Sigmoid colon (tissue), 7 donors: ENCODE data around the gene TOMM7. TPM values are rescaled to one million over a fixed set of nuclear protein-coding genes. Genes with fewer than 3 reads are reported as not detected.
"Not testable (repeated sequence)": the region's sequence is repeated elsewhere in the genome, so short reads cannot be mapped to it uniquely, and the experiment has no call there.

Experiments
- DNase-seq: peaks from one replicate; pipeline ENCODE4 v3.0.0-alpha.2; 2019
- H3K27ac ChIP-seq, 4 donors: fragments of 200-600 bp; sonication (generic); one replicate each; pipeline ENCODE4 v1.5.1; 2016 to 2019; ENCODE audit warnings: mild to moderate bottlenecking in 1 of 4
- H3K27me3 ChIP-seq, 3 donors: fragments of 200-600 bp; sonication (generic); one replicate each; pipeline ENCODE4 v1.5.1; 2019; ENCODE audit warnings: mild to moderate bottlenecking in 1 of 3
- H3K36me3 ChIP-seq, 4 donors: fragments of 200-600 bp; sonication (generic); one replicate each; pipeline ENCODE4 v1.5.1; 2016 to 2019
- H3K4me1 ChIP-seq, 4 donors: fragments of 200-600 bp; sonication (generic); one replicate each; pipeline ENCODE4 v1.5.1; 2017 to 2019
- H3K4me3 ChIP-seq, 4 donors: fragments of 200-600 bp; sonication (generic); one replicate each; pipeline ENCODE4 v1.5.1; 2017 to 2019; ENCODE audit warnings: mild to moderate bottlenecking in 2 of 4, moderate library complexity in 1 of 4
- H3K9me3 ChIP-seq, 4 donors: fragments of 200-600 bp in 3 of 4; sonication (generic) in 3 of 4; one replicate each; pipeline versions ENCODE4 v1.5.1 to v1.6.1; 2013 to 2019
- EP300 ChIP-seq, 4 donors: sonication (generic); formaldehyde crosslinking; IDR thresholded peaks; one replicate each; pipeline ENCODE4 v1.6.1; 2017; ENCODE audit warnings: antibody characterized with exemption in 4 of 4
- POLR2A ChIP-seq, 2 donors: fragments of 450-650 bp; IDR thresholded peaks; one replicate each; pipeline ENCODE4 v1.6.1; 2016; ENCODE audit warnings: antibody characterized with exemption in 2 of 2, mild to moderate bottlenecking in 2 of 2, moderate library complexity in 2 of 2
- POLR2AphosphoS5 ChIP-seq, 4 donors: sonication (generic); formaldehyde crosslinking; IDR thresholded peaks; one replicate each; pipeline ENCODE4 v1.6.1; 2017; ENCODE audit warnings: antibody characterized with exemption in 4 of 4
- WGBS, 2 donors: extraction: QIAGEN DNeasy Blood & Tissue Kit; methylation state at CpG; one replicate each; pipeline ENCODE4 v1.1.7; 2013; 5-methylcytosine and 5-hydroxymethylcytosine counted together
- intact Hi-C: fragments of 100-400 bp; cut with DNase I; formaldehyde crosslinking; loops from one replicate; pipeline ENCODE4 v1.15.1; 2023
- polyA plus RNA-seq, 3 donors: library from polyadenylated mRNA; stranded (reverse); fragments of 200-250 nt; gene quantifications; one replicate each; pipeline ENCODE4 v1.2.3, GENCODE V29; 2013
- total RNA-seq, 4 donors: library from RNA; depleted of rRNA; stranded (reverse); fragments of >200 nt; gene quantifications; one replicate each; pipeline ENCODE4 v1.1.0, GENCODE V29; 2016
- TF ChIP-seq, protein P1 (sequence below), 4 experiments: fragments of 450-650 bp in 3 of 4; fragments of 200-600 bp in 1 of 4; IDR thresholded peaks; one replicate each; pipeline ENCODE4 v1.5.1; 2016 to 2019; ENCODE audit warnings: antibody characterized with exemption in 4 of 4, mild to moderate bottlenecking in 3 of 4, moderate library complexity in 2 of 4
- donor health status: healthy with polysubstance abuse.
- donor health status: Bipolar disorder and iron deficiency.
- donor health status: healthy.

Gene TOMM7
- total and polyA plus RNA-seq, 7 donors, result 148 to 625 (median 326) TPM

DNA sequence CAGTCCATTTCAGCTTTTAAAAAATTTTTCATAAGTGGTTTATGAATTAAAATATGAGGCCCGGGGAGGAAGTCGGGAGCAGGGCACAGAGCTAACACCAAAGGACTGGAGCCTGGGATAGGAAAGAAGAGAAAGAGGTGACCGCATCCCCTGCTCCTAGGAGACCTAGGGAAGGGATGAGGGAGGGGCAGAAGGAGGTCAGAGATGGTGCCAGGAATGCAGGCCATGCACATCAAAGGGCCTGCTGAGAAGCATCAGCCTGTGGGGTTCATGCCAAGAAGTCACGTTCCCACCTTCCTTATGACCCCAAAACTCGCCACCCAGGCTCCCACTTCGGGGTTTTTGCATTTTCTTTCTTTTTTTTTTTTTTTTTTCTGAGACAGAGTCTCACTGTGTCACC is 14.7 kb upstream of the TOMM7 start:
- Histone ChIP-seq H3K27ac (peak overlapping the region in 2 of 4 donors; percentile 1 to 32), H3K27me3 (no peaks in the 10 kb centered on the region), H3K4me1 (peaks cover 0 to 6% (median 0%) of the 10 kb centered on the region in 4 donors), H3K4me3 (no peak overlapping the region), H3K9me3 (no peaks in the 10 kb centered on the region), H3K36me3 (no peaks in the 10 kb centered on the region)
- DNase-seq, result no peak
- no peak for TF ChIP-seq POLR2A (IDR thresholded peaks at IDR 0.05)
- intact Hi-C loops, result no loop called here
- WGBS, 2 donors, result 78 to 87% methylated on average over 6 of the region's 6 CpGs

GRCh38 chr7:22836506-22836905 is 13.9 kb upstream of the TOMM7 start:
- H3K36me3 ChIP-seq, H3K4me1 ChIP-seq, H3K4me3 ChIP-seq, DNase-seq, intact Hi-C loops, H3K9me3 ChIP-seq, H3K27me3 ChIP-seq: not testable (repeated sequence)
- 65 to 84% methylated on average over 2 of the region's 2 CpGs for WGBS, 2 donors
- H3K27ac ChIP-seq, result peak overlapping the region in 1 of 4 donors; percentile 43

GRCh38 chr7:22833957-22834356 is 11.3 kb upstream of the TOMM7 start:
- H3K36me3 ChIP-seq, result no peaks in the 10 kb centered on the region
- TF ChIP-seq, protein P1, sequence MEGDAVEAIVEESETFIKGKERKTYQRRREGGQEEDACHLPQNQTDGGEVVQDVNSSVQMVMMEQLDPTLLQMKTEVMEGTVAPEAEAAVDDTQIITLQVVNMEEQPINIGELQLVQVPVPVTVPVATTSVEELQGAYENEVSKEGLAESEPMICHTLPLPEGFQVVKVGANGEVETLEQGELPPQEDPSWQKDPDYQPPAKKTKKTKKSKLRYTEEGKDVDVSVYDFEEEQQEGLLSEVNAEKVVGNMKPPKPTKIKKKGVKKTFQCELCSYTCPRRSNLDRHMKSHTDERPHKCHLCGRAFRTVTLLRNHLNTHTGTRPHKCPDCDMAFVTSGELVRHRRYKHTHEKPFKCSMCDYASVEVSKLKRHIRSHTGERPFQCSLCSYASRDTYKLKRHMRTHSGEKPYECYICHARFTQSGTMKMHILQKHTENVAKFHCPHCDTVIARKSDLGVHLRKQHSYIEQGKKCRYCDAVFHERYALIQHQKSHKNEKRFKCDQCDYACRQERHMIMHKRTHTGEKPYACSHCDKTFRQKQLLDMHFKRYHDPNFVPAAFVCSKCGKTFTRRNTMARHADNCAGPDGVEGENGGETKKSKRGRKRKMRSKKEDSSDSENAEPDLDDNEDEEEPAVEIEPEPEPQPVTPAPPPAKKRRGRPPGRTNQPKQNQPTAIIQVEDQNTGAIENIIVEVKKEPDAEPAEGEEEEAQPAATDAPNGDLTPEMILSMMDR (IDR thresholded peaks at IDR 0.05), result no peak
- peak overlapping the region in 2 of 4 donors; percentile 11 to 41 for H3K27ac ChIP-seq
- 50 to 62% methylated on average over 3 of the region's 3 CpGs for WGBS, 2 donors
- peaks cover 0 to 6% (median 0%) of the 10 kb centered on the region in 4 donors for H3K4me1 ChIP-seq
- no peaks in the 10 kb centered on the region for H3K9me3 ChIP-seq
- intact Hi-C loops, result no loop called here
- no peak overlapping the region for H3K4me3 ChIP-seq
- no peaks in the 10 kb centered on the region for H3K27me3 ChIP-seq
- no peak for DNase-seq

- peak overlapping the region in 2 of 4 donors; percentile 11 to 41 for H3K27ac ChIP-seq
- H3K36me3 ChIP-seq, result no peaks in the 10 kb centered on the region
- intact Hi-C loops, result no loop called here
- no peak for DNase-seq
- no peak for TF ChIP-seq EP300 (IDR thresholded peaks at IDR 0.05)
- TF ChIP-seq POLR2A (IDR thresholded peaks at IDR 0.05), result no peak
- TF ChIP-seq, protein P1 (IDR thresholded peaks at IDR 0.05), result no peak
- TF ChIP-seq POLR2AphosphoS5 (IDR thresholded peaks at IDR 0.05), result no peak
- no peak overlapping the region for H3K4me3 ChIP-seq
- WGBS, 2 donors, result 61 to 74% methylated on average over 2 of the region's 2 CpGs
- H3K9me3 ChIP-seq, result no peaks in the 10 kb centered on the region
- H3K27me3 ChIP-seq, result no peaks in the 10 kb centered on the region
- peaks cover 0 to 6% (median 0%) of the 10 kb centered on the region in 4 donors for H3K4me1 ChIP-seq
Observed at GRCh38 chr7:22833113-22833855, 10.6 kb upstream of the TOMM7 start.

GRCh38 chr7:22832401-22832800 is 9.8 kb upstream of the TOMM7 start:
- no peaks in the 10 kb centered on the region for H3K36me3 ChIP-seq
- 85 to 89% methylated on average over 3 of the region's 3 CpGs for WGBS, 2 donors
- no peaks in the 10 kb centered on the region for H3K27me3 ChIP-seq
- no peak overlapping the region for H3K27ac ChIP-seq
- no peak for TF ChIP-seq EP300 (IDR thresholded peaks at IDR 0.05)
- TF ChIP-seq POLR2AphosphoS5 (IDR thresholded peaks at IDR 0.05), result no peak
- TF ChIP-seq, protein P1 (IDR thresholded peaks at IDR 0.05), result no peak
- TF ChIP-seq POLR2A (IDR thresholded peaks at IDR 0.05), result no peak
- no peaks in the 10 kb centered on the region for H3K9me3 ChIP-seq
- intact Hi-C loops, result no loop called here
- no peak for DNase-seq
- H3K4me1 ChIP-seq, result peaks cover 0 to 6% (median 0%) of the 10 kb centered on the region in 4 donors
- no peak overlapping the region for H3K4me3 ChIP-seq
